Measurements from ENCODE around the gene EXT2.

Gene EXT2

DNA sequence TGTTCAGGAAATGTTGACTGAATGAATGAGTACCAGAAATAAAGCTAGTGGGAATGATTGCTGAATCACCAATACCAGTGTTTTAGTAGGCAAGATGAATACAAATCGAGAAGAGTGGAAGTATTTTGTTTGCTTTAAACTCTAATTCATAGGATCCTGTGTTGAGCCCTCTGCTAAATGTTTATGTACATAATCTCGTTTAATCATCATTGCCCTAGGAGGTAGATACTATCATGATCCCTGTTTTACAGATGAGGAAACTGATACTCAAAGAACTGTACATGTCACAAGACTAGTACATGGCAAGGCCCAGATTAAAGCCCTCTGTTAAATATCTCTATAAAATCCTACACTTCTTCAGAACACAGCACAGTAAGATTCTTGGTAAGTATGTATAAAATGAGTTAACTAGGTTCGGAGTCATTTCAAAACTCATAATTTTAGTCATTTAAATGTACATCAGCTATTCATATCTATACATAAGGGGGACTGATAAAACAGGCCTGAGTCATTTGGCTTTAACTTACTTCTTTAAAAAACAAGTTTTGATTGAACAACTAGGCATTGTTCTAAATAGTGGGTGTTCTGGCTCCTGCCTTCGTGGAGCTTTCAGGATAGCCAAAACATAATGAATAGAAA is 97.1 kb downstream of the EXT2 start:
- in situ Hi-C loops (cut with MboI; ENCODE audit: low sequenced_read_pairs): no loop called here

DNA sequence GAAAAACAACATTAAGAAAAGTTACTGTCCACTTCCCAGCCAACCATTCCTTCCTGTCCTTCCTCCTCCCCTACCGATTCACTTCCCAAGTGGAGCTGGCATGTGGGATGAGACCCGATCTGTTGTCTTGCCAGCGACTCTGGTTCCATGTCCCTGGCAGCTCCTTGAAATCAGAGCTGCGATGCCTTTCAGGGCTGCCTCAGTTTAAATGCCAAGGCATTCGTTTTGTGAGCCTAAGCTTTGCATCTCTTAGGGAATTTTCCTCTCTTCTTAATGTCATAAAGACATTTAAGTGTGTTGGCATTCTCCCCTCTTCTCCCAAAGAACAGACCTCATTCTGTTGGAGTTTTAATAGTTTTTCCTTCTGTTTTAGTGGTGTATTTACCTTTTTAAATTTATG is 98.4 kb downstream of the EXT2 start:
- in situ Hi-C loops (cut with MboI; ENCODE audit: low sequenced_read_pairs): no loop called here

DNA sequence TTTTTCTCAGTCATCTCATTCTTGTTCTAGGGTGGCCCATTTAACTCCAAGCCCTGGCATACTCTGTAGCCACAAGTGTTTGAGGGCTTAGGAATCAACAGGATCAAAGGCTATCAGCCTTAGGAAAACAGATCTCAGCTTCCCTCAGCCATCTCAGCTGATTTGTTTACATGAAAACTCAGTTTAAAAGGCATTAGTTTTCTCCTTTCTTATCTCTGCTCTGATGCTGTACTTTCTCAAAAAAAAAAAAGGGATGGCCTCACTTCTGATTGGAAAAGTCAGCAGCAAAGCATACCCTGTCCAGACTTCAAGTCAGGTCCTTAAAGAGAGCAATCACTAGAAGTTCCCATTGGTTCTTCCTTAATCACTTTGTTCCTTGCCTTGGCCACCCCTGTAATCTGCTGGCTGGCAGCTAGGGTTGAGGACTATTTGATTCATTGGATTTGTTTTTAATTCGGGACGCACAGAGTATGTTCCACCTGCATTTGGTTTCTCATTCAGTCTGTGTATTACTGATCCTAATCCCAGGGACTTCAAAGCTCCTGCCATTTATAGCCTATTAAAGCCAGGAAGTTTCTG is 102.8 kb downstream of the EXT2 start:
- in situ Hi-C loops (cut with MboI; ENCODE audit: low sequenced_read_pairs): no loop called here

DNA sequence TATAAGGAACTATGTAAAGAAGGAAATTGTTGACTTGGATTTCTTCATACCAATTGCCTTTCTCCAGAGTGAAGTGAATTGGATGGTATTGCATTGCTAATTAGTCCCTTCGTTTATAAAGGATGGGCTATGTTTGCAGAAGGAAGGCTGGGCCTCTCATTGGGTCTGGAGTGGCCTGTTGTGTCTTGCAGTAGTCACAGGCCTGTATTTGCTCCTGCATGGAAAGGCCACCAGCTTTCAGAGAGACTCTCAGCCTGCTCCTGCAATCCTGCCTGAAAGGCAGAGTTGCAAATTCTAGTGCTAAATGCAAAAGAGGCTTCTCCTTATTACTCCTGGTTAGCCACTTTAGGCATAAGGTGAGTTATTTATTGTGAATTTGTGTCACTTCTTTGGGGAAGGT is 103.8 kb downstream of the EXT2 start:
- in situ Hi-C loops (cut with MboI; ENCODE audit: low sequenced_read_pairs): no loop called here

DNA sequence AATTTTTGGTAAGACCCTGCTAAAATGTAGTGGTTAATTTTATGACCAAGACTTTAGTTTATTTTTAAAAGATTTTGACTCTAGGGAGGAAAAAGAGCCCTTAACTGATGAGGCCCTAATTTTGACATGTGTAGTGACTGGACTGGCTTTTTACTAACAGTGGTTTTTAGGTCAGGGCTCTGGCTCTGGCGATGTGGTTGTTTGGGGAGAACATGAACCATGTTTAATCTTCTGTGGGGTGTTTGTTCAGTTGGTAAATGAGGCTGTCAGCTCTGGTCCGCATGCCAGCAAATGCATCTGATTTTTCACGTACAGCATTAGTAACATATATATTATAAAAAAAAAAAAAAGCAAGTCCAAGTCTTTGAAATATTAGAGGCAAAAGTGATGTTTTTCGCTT is 104.3 kb downstream of the EXT2 start:
- in situ Hi-C loops (cut with MboI; ENCODE audit: low sequenced_read_pairs): no loop called here

DNA sequence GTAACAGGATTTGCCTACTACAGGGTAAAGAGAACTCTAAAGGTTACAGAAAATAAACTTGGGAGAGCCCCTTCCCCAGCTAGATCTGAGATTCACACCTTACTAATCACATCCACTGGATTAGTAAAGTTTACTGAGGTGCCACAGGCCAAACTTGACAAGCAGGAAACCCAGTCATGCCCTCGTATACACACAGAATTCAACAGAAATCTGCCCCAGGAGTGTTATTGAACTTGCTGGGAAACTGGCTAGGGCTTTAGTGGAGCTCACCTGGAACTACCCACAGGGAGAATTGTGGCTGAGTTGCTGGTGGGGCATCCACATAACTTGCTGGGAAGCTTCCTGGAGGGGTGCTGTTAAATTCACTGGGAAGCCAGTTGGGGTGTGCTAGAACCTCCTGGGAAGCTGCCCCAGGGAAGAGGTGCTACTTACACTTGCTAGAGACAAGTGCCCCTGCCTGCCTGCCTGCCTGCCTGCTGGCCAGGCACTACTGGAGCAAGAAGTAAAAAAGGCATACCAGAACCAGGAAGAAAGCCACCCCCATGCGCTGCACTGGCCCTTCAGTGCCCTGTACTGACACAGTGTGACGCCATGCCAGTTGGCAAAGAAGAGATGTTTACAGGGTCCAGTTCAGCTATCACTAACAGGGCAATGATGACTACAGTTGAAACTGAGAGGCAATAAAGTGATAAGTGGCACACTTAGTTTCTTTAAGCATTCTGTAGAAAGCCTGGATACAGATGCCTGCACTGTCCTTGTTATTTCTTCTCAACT is 108.0 kb downstream of the EXT2 start:
- in situ Hi-C loops (cut with MboI; ENCODE audit: low sequenced_read_pairs): no loop called here

DNA sequence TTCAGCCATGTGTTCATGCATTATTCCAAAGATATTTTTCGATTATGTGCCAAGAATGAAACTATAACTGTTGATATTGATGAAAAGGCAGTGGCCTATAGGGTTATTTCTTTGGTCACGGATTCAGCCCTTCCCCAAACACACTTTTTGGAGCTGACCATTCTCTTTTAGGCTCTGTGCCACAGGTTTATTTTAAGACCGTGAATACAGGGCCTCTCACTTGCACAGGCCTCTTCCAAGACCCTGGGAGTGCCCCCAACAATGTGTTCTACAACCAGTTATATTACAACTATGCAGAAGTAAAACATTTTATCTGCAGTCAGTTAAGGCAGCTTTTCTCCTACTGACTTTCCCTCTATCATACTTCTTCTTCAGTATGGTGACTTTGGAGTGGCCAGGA is 109.9 kb downstream of the EXT2 start:
- in situ Hi-C loops (cut with MboI; ENCODE audit: low sequenced_read_pairs): no loop called here

DNA sequence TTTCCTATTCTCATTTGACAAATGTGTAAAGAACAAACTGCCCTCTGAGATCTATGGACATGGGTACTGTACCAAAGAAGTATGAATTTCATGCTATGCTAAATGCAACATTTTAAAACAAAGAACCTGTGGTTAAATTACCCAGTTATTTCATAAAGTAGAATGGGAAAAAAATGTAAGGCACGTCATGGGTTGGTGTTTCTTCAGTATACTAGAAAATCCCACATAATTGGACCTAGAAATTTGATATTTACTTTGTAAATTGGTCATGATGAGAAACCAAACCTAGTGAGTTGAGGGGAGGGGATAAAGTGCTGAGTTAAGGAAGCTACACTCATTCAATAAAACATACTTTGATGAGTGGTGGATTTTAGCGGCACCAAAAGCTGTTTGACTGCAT is 110.4 kb downstream of the EXT2 start:
- in situ Hi-C loops (cut with MboI; ENCODE audit: low sequenced_read_pairs): no loop called here

DNA sequence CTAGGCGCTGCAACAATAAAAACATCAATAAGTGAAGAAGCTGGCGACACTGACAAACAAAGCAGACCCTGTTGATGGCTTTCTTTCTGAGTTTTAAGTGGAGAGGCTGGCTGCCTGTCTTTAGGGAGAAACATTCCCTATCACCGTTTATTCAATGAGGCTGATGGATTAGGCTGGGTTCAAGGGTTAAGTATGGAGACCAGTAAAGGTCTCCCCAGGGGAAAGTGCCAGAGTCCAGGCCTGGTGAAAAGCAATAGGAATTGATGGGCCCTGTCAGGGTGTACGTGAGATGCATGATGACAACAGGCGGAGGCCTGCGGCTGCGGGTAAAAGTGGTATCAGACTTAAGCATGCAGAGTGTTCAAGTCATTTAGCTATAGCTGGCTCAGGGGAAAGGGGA is 111.8 kb downstream of the EXT2 start:
- in situ Hi-C loops (cut with MboI; ENCODE audit: low sequenced_read_pairs): no loop called here

DNA sequence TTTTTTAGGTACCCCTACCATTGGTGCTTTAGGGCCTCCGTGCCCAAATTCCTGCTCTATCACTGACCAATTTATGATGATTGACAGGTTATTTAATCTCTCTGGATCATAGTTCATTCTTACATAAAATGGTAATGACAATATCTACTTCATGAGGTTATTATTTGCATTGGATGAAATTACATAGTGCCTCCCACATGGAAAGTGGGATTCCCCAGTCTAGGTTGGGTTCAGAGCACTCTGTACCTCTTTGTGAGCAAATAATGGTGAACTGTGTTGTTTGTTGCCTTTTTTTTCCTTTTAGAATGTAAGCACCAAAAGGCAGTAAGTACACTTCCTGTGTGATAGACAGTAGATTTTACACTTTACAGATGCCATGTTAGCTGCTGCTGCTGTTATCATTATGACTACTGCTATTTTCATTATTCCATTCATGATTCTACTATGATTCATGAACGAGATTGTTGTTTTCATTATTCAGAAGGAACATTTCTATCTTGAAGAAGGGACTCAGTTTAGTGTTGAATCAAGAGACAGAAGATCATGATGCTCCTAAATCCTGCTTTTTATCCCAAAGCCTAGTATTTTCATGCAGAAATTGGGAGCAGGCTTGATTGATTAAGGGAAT is 113.6 kb downstream of the EXT2 start:
- in situ Hi-C loops (cut with MboI; ENCODE audit: low sequenced_read_pairs): no loop called here

DNA sequence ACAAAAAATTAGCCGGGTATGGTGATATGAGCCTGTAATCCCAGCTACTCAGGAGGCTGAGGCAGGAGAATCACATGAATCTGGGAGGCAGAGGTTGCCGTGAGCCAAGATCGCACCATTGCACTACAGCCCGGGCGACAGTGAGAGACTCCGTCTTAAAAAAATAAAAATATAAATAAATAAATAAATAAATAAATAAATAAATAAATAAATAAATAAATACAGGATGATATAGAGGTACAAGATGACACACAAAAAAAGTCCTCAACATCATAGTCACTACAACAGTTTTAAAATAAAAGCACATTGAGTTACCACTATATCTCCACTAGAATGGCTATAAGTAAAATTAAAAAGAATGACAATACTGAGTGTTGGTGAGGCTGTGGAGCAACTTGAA is 116.7 kb downstream of the EXT2 start:
- in situ Hi-C loops (cut with MboI; ENCODE audit: low sequenced_read_pairs): no loop called here

DNA sequence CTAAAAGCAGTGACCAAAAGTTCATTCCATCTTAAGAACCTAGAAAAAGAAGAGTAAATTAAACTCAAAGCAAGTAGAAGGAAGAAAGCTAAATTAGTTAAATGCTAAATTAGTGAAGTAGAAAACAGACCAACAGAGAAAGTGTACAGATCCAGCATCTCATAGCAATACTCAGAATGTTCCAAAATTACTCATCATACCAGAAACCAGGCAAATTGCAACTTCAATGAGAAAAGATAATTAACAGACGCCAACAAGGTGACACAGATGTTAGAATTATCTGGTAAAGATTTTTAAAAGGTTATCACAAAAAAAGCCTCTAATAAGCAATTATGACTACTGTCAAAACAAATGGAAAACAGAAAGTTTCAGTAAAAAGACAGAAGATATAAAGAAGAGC is 117.7 kb downstream of the EXT2 start:
- in situ Hi-C loops (cut with MboI; ENCODE audit: low sequenced_read_pairs): no loop called here

DNA sequence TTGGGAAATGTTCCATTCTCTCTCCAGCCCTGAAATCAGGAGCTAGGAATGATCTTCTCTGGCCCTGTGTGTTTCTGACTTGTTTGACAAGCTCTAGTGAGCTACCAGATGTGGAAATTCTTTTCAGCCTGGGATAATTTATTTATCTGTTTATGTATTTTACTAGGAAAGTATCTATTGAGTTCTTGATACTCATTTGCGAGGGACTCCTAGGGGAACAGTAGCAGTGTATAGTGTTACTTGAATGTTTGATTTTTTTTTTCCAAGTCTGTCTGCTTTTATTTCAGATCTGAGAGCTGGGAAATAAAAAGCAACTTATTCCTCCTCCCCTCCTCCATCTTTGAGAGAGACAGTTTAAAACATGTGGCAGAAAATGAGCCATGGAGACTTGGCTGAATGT is 122.0 kb downstream of the EXT2 start:
- in situ Hi-C loops (cut with MboI; ENCODE audit: low sequenced_read_pairs): no loop called here

DNA sequence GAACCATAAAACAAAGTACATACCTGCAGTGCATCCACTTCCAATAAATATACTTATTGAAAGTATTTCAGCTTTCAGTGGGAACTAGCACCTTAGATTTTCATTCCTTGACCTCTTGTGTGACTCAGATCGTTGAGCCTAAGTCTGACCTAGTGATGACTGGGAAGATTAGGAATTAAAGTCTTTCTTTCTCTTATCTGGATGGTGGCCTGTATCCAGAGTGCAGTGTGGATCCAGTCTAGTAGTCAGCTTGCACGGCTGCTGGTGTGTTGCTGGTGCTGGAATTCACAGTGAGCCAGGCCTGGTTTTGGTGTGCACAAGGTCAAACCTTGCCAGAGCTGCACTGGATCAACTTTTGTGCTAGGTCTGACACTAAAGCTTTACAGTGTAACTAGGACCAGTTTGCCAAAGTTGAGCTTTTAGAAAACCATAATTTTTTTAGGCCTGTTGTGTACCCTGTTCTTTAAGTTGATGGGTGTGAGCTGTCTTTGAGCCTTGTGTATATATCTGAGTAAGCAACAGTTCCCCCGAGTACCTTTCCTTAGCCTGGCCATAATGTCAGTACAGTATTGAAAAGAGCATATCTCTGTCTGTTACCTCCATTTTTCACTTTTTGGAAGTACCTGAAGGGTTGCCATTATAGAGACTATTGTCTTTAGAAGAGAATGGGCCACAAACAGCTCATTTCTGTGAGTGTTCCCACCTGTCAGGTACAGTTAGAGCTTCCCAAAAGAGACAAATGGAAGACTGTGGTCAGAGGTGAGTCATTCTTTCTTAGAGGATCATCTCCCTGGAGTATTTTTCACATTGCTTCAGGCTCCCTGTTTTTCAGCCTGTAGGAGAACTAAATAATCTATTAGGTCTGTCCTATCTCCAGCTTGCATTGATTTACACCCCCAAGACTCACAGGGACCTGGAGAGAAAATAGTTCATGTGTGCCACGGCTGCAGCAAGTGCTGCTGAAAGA is 124.6 kb downstream of the EXT2 start:
- in situ Hi-C loops (cut with MboI; ENCODE audit: low sequenced_read_pairs): no loop called here

DNA sequence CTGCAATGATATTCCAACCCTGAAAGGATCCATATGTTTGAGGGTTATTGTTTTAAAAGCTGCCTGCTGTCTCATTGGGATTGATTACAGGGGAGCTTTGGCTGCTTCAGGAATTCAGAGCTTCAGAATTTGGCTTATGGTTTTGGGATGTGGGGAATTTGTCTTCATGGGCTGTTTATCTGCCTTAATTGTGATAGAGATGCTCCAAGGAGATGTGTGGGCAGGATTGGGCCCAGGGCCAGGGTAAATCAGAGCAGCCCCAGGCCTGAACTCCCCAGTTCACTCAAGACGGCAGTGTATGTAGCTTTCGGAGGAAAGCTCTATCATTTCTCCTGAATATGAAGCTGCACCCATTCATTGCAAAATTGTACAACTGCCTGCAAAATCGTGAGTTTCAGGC is 126.0 kb downstream of the EXT2 start:
- in situ Hi-C loops (cut with MboI; ENCODE audit: low sequenced_read_pairs): no loop called here

DNA sequence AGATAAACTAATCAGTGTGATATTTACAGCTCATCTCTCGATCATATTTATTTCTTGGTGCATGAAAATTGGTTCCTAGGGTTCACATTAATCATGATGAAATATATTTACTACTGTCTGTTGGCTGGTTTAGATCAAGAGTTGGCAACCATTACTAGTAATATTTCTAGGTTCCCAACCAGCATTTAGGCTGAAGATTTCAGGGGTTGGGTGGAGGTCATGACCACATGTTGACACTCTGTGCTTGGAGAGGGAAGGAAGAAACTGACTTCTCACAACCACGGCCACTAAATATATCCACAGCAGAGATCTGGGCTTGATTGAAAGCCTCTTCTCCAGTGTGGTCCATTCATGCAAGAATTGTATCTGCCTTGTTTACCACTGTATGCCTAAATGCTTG is 126.5 kb downstream of the EXT2 start:
- in situ Hi-C loops (cut with MboI; ENCODE audit: low sequenced_read_pairs): no loop called here

DNA sequence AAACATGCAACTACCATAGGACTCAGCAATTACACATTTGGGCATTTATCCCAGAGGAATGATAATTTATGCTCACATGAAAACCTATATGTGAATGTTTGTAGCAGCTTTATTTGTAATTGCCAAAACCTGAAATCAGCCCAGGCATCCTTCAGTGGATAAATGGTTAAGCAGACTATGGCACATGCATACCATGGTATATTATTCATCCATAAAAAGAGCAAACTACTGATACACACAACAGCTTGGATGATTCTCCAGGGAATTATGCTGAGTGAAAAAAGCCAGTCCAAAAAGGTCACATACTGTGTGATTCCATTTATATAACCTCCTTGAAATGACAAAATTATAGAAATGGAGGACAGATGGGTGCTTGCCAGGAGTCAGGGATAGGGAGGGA is 127.8 kb downstream of the EXT2 start:
- in situ Hi-C loops (cut with MboI; ENCODE audit: low sequenced_read_pairs): no loop called here

DNA sequence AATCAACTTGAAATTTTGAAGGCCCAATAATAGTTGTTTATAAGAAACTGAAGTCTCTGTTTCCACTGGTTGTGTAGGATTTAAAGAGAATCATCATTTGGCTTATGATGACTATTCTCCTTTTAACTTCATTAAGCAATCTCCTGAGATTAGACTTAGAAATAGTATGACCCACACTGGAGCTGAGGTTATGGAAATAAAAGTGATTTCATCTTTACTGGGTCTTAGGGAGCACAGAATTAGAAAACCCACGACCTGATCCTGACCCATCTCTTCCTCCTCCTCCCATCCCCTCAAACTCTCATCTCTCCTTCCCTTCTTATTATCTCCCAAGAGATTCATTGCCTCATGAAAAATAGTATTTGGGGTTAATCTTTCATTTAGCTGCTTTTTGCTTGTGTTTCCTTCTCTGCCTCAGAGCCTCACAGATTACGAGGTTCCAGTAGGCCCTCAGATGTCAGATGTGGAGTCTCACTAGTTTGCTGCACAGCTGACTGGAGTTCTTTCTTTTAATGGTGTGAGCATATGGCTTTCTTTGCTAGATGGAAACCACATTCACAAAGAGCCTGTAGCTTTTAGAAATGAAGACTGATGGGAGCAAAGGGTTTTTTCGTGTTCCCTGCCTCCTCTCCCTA is 129.5 kb downstream of the EXT2 start:
- in situ Hi-C loops (cut with MboI; ENCODE audit: low sequenced_read_pairs): no loop called here

DNA sequence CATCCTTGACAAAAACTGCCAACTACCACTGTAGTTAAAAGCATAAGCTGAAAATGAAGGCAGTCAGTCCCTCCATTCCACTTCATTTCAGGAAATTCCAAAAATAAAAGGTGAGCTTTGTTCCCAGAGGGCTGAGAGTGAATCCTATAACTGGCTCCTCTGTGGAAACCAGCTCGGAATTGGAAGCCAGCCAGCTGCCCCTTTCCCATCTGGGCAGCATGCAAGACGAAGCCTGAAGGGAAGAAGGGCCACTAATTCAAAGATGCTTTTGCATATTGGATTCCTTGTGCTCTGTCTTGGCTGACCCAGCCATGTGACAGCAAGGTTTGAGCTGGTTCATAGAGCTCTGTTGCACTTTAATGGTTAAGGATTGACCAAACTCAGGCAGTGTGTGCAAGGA is 131.0 kb downstream of the EXT2 start:
- in situ Hi-C loops (cut with MboI; ENCODE audit: low sequenced_read_pairs): no loop called here

DNA sequence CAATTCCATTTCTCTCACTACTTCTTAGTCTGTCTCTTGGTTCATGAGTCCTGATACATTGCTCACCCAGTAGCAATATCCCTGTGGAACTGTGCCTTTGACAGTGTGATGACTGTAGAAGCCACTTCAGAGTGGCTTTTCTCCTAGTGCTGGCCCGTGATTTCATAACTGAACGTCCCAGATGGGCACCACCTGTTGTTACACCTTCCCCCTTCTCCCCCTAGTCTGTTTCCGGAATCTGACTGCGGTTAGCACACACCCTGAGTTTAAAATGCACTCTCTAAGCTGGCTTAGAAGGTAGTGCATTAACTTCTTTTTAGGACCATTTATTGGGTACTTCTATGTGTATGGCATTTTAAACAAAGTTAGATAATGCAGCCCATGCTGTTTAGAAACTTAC is 131.5 kb downstream of the EXT2 start:
- in situ Hi-C loops (cut with MboI; ENCODE audit: low sequenced_read_pairs): no loop called here

Data from HL-60/S4 treated with phorbol 12-myristate 13-acetate at 8.2 ng/mL for 4 days and 3 days (cell line).